ENCODE measurements around the gene PXYLP1.

DNA sequence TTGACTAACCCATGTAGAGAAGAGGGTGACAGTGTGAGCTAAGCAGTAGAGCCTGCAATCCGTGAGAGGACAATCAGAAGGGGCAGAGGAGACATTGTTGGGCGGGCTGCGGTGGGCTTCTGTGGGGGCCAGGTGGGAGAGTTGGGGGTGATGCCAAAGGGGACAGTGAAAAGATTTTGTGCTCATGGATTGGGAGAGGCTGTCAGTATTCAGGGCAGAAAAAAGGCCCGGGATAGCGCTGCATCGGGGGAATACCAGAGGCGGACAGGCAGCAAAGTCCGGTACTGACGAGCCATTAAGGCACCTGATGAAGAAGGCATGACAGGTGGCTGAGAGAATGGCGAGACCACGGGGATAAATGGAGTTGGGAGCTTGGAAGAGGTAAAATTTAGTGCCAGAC, 1.3 kb upstream of the PXYLP1 start:
- TF ChIP-seq POLR2A (IDR thresholded peaks at IDR 0.05) (no peak), CTCF (IDR thresholded peaks at IDR 0.05) (no peak)

All from prostate gland (tissue), 2 donors.